Upper lobe of right lung (tissue), 1 donor: ENCODE data around the gene LRRIQ4. TPM values are rescaled to one million over a fixed set of nuclear protein-coding genes. Genes with fewer than 3 reads are reported as not detected.

ENCODE experiments used
- ATAC-seq: fragments of 200-7000 bp; cut with Tn5 transposase; one replicate; pipeline ENCODE4 v1.9.1; 2020; ENCODE audit warnings: mild to moderate bottlenecking, moderate library complexity
- DNase-seq: peaks from one replicate; pipeline ENCODE4 v3.0.0-alpha.2; 2020
- H3K27ac ChIP-seq: fragments of 200-600 bp; one replicate; pipeline ENCODE4 v1.8.0; 2022
- H3K27me3 ChIP-seq: fragments of 200-600 bp; one replicate; pipeline ENCODE4 v1.8.0; 2022; ENCODE audit warnings: mild to moderate bottlenecking
- H3K36me3 ChIP-seq: fragments of 200-600 bp; one replicate; pipeline ENCODE4 v1.8.0; 2022
- H3K4me1 ChIP-seq: fragments of 200-600 bp; one replicate; pipeline ENCODE4 v1.8.0; 2022
- H3K4me3 ChIP-seq: fragments of 200-600 bp; one replicate; pipeline ENCODE4 v1.8.0; 2022; ENCODE audit warnings: mild to moderate bottlenecking
- H3K9me3 ChIP-seq: fragments of 200-600 bp; one replicate; pipeline ENCODE4 v1.8.0; 2022
- intact Hi-C: fragments of 100-400 bp; cut with DNase I; formaldehyde crosslinking; loops from one replicate; pipeline ENCODE4 v1.11.0; 2022
- total RNA-seq: library from RNA; stranded (reverse); fragmentation: NEBNext Ultra II Directional; extraction: Animal tissue kit (Norgen Biotek cat#: 25700); gene quantifications from one replicate; pipeline ENCODE4 v1.2.1, GENCODE V29; 2021
- TF ChIP-seq, protein P1 (sequence below): fragments of 200-600 bp; IDR thresholded peaks from one replicate; pipeline ENCODE4 v1.8.0; 2022; ENCODE audit warnings: antibody characterized with exemption
- donor health status: DM: no; HTN: yes; CAD: no; lungs with severe emphysema.

LRRIQ4 gene
- total RNA-seq, 1 donor from 2014 or later: 0.29 TPM

DNA sequence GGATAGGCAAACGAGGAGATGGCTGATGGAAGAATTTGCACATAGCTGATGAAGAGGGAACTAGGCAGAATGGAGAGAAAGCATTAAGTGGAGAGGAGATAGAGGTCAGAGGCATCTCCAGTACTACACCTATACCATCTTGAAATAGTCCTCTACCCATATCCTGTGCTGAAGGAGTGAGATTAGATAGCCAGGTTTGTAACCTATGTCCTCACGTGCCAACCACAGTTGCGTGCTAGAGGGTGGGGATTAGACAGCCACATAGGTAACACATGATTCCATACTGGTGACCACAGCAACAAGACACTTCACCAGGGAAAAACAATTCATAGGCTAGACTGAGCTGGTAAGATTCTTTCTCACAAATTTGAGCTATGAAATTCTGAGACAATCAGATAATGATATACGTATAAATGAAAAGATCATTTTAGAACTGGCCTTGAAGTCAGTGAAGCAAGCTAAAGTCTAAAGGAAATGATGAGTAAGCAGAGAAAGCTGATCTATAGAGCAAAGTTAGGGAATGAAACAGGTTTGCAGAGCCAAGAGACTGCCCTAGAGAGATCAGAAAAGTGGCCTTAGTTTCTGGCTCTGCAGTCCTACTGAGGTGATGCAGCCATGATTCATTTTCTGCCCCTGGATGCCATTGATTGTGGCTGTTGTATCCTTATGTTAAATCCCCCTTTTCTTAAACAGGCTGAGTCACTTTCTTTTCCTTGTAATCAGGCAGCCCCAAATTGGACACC is 21.8 kb upstream of the LRRIQ4 start:
- no peak for DNase-seq
- intact Hi-C loops: no loop called here
- Histone ChIP-seq H3K27ac (no peak overlapping the region), H3K36me3 (peaks cover 53% of the 10 kb centered on the region), H3K9me3 (no peaks in the 10 kb centered on the region), H3K4me1 (no peaks in the 10 kb centered on the region), H3K27me3 (no peaks in the 10 kb centered on the region), H3K4me3 (no peak overlapping the region)
- TF ChIP-seq, protein P1, sequence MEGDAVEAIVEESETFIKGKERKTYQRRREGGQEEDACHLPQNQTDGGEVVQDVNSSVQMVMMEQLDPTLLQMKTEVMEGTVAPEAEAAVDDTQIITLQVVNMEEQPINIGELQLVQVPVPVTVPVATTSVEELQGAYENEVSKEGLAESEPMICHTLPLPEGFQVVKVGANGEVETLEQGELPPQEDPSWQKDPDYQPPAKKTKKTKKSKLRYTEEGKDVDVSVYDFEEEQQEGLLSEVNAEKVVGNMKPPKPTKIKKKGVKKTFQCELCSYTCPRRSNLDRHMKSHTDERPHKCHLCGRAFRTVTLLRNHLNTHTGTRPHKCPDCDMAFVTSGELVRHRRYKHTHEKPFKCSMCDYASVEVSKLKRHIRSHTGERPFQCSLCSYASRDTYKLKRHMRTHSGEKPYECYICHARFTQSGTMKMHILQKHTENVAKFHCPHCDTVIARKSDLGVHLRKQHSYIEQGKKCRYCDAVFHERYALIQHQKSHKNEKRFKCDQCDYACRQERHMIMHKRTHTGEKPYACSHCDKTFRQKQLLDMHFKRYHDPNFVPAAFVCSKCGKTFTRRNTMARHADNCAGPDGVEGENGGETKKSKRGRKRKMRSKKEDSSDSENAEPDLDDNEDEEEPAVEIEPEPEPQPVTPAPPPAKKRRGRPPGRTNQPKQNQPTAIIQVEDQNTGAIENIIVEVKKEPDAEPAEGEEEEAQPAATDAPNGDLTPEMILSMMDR: no peak
- no peak for ATAC-seq

DNA sequence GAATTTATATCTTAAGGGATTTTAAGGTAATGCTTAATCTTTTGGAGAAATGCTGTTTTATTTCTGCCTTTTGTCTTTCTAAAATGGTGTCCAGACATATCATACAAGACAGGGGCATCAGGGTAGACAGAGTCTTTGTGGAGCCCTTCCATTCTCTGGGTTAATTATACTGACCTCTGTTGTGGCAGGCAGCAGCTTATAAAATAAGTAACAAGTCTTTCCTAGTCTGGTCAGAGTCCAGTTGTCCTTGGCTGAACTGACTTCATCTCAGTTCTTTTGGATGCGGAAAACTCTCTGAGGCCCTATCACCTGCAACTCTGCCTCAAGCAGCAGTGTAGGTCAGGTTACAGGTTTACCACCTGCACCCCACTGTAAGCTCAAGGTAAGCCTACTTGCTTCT is 20.3 kb upstream of the LRRIQ4 start:
- no peak overlapping the region for H3K4me3 ChIP-seq
- intact Hi-C loops: no loop called here
- H3K9me3 ChIP-seq: no peaks in the 10 kb centered on the region
- no peaks in the 10 kb centered on the region for H3K27me3 ChIP-seq
- no peak for DNase-seq
- H3K36me3 ChIP-seq: peaks cover 38% of the 10 kb centered on the region
- no peak for ATAC-seq
- H3K4me1 ChIP-seq: no peaks in the 10 kb centered on the region
- H3K27ac ChIP-seq: no peak overlapping the region
- TF ChIP-seq, protein P1: no peak

DNA sequence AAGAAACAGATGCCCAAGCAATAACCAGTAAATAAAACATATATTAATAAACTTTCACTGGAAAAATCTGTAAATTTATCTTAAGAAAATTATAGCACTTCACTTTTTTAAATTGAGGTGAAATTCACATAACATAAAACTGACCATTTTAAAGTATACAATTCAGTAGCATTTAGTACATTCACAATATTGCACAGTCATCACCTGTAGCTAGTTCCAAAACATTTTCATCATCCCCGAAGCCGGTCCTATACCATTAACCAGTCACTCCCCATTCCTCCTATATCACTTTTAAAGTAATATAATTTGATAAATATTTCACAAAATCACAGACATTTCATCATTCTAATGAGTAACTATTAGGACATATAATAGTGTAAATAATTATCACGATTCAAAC is 8.0 kb upstream of the LRRIQ4 start:
- H3K27ac ChIP-seq: no peak overlapping the region
- TF ChIP-seq, protein P1: no peak
- no peak for ATAC-seq

DNA sequence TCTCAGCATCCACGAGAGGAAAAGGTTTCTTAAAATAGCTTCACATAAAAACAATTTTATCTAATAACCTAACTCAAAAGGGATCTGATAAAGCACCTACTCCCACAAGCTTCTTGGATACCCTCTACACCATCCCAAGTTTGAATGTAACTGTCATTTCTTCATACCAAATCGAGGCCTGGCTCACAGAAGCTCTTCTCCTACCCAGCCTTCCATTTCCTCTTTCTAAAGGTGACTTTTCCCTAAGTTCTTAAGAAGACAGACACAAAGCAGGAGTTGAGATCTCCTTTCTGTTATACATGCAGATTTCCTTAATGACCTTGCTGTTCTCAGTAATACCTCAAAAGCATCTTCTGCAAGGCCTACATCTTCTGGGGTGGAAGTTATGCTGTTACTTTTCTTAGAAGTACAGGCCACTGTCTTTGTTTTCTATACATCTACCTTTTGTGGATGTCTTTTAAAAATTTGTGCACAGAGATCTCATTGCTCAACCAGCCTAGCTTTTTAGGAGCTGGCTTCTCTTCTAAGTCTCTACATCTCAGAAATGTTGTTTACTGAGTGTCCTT is 3.4 kb upstream of the LRRIQ4 start:
- no peak for ATAC-seq
- DNase-seq: no peak

More for the DNA sequence above, 8.0 kb upstream of the LRRIQ4 start:
- no peaks in the 10 kb centered on the region for H3K4me1 ChIP-seq
- H3K36me3 ChIP-seq: peaks cover 6% of the 10 kb centered on the region
- intact Hi-C loops: no loop called here
- H3K27me3 ChIP-seq: no peaks in the 10 kb centered on the region
- no peak overlapping the region for H3K4me3 ChIP-seq
- DNase-seq: no peak
- H3K9me3 ChIP-seq: no peaks in the 10 kb centered on the region

DNA sequence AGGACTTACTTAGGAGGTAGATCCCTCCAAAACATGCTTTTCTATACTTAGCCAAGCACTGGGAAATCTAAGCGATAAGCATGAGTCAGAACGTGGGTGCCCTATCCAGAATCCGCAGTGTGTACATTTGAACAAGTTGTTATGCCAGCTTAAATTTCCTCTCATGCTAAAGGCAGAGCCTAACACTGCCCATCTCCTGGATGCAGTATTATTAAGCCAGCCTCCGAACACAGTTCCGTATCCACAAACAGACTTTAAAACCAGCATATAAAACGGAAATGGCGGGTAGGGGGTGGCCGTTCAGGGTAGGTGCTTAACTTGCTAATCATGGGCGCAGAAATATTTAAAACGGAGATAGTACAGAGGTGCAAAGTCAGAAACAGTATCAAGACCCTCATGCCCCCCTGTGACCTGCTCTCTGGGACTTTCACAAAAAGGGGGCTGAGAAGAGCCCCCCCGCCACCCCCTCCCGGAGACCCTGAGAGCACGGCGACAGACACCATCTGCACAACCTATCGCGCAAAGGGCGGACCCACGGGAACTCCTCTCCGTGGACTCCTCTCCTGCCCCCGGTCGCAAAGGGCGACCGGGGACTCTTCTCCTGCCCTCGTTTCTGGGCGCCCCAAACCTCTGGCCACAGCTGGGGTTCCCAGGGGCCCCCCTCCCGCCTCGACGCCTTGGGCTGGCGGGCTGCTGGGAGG is 889 bp upstream of the LRRIQ4 start:
- Histone ChIP-seq H3K27ac (peak overlapping the region; percentile 80), H3K9me3 (no peaks in the 10 kb centered on the region), H3K36me3 (no peaks in the 10 kb centered on the region), H3K4me3 (peak overlapping the region; percentile 64), H3K4me1 (peaks cover 3% of the 10 kb centered on the region), H3K27me3 (no peaks in the 10 kb centered on the region)
- TF ChIP-seq, protein P1: no peak
- DNase-seq (no peak), ATAC-seq (peak; percentile 51)
- intact Hi-C loops: no loop called here

More for the DNA sequence above, 3.4 kb upstream of the LRRIQ4 start:
- intact Hi-C loops: no loop called here
- Histone ChIP-seq H3K9me3 (no peaks in the 10 kb centered on the region), H3K4me3 (no peak overlapping the region), H3K4me1 (peaks cover 3% of the 10 kb centered on the region), H3K36me3 (no peaks in the 10 kb centered on the region), H3K27me3 (no peaks in the 10 kb centered on the region), H3K27ac (no peak overlapping the region)
- TF ChIP-seq, protein P1: no peak
